HG02970 (cell line): ENCODE results near the gene AGXT2.

ENCODE experiments used
- ATAC-seq: cut with Tn5 transposase; IDR thresholded peaks from one replicate; pipeline ENCODE4 v1.9.1; 2021; ENCODE audit warnings: mild to moderate bottlenecking, moderate library complexity, moderate number of reproducible peaks; ENCODE audit not compliant: unreplicated experiment, low FRiP score

AGXT2 gene, protein sequence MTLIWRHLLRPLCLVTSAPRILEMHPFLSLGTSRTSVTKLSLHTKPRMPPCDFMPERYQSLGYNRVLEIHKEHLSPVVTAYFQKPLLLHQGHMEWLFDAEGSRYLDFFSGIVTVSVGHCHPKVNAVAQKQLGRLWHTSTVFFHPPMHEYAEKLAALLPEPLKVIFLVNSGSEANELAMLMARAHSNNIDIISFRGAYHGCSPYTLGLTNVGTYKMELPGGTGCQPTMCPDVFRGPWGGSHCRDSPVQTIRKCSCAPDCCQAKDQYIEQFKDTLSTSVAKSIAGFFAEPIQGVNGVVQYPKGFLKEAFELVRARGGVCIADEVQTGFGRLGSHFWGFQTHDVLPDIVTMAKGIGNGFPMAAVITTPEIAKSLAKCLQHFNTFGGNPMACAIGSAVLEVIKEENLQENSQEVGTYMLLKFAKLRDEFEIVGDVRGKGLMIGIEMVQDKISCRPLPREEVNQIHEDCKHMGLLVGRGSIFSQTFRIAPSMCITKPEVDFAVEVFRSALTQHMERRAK

DNA sequence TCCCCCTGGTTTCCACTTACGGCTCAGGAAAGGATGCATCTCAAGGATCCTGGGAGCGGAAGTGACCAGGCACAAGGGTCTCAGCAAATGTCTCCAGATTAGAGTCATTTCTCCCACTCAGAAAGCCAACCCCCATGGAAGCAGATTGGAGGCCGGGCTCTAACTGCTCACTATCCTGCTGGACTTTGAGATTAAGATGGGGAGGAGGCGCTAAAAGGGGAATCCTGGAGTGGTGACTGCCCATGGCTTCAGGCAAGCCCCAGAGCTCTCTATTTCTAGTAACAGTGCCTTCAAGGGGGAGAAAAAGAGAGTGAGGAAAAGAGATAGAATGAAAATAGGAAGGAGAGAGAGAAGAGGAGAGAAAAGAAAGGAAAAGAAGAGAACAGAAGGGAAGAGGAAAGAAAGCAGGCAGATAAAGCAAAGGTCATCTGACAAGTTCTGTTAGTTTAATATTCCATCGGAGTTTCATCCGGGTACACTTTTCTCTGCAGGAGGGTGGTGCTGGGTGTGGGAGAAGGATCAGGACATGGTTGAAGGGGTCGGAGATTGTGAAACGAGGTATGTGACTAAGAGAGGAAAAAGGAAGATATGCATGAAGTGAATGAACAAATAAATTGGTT, at the start of gene AGXT2:
Gene AGXT2 (minus strand): TSS at position 165 of the 620 bp plus-strand sequence. CDS start 57 bp downstream, at position 108.
- ATAC-seq, result no peak

DNA sequence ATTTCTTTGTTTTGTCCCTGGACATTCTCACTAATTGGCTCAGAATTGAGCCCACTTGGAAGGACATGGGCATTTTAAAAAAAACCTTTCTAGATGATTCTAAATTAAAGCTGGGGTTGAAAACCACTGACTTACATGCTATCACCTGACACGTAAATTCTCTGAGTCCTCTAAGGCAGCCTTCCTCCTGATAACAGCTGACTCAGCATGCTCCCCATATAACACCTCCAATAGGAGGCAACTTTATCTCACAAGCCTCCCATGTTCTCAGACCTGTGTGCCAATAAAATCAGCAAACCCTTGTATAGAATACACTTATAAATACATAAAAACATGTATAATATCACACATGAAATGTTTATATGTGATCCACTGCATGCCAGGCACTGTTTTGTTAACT, 49.2 kb upstream of the AGXT2 start:
- ATAC-seq, result no peak

DNA sequence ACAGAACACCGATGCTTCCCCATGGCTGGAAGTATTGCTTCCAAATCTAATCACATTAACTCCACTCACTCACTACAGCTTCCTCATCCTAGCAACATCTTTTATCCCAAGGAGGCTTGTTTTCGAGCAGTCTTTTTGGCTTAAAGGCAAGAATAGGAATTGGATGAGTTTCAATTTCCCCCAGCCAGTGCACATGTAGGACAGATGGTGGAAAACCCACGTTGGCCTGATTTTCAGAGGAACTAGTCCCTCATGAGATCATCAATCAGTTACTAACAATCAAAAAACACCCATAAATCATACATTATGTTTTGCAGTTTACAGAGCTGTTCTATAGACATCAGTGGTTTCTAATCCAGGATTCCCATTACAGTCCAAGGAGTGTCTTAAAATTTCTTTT, 48.5 kb upstream of the AGXT2 start:
- no peak for ATAC-seq

DNA sequence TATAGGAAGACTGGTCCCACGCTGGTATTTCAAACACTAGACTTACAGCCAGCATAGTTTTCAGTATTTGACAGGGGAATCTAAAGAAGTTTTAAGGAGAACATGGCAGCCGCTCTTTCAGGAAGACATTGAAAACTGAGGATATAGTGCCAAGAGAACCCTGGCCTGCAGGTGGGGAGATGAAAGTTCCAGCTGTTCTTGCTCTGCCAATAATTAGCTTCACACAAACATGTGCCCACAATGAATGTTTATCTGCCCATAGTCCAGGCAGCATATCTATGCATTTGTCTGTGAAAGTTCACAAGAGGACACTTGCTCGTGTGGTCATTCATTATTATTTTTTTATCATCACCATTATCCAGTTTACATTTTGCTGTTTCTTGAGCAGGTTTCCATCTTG, 47.6 kb upstream of the AGXT2 start:
- ATAC-seq, result no peak

DNA sequence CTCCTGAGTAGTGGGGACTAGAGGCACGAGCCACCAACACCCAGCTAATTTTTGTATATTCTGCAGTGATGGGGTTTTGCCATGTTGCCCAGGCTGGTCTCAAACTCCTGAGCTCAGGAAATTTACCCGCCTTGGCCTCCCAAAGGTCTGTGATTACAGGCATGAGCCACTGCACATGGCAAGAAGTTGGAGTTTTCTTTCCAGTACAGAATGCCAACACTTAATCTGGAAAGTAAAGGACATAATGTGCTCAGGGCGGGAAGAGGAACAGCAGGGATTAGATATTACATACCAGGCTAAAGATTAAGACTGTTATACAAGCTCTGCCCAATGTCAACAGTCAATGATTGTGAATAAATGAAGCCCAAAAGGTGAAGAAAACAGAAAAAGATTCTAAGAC, 47.2 kb upstream of the AGXT2 start:
- no peak for ATAC-seq

DNA sequence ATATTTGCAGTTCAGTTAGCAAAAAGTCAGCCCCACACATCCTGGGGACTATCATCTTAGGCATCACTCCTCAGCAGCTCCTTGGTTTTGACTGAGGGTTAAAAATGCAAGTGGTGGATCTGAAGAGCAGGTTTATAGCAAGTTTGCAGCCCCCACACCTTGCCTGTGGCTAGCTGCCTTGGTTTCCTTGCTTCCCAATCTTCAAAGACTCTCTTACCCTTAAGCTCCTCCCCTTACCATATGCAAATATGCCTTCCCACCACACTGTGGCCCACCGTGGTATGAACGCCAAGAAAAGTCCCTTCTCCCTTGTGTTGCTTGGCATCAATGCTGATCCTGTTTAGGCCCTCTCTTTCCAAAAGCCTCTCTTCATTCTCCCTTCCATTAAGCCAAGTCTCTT, 45.0 kb upstream of the AGXT2 start:
- ATAC-seq, result no peak

DNA sequence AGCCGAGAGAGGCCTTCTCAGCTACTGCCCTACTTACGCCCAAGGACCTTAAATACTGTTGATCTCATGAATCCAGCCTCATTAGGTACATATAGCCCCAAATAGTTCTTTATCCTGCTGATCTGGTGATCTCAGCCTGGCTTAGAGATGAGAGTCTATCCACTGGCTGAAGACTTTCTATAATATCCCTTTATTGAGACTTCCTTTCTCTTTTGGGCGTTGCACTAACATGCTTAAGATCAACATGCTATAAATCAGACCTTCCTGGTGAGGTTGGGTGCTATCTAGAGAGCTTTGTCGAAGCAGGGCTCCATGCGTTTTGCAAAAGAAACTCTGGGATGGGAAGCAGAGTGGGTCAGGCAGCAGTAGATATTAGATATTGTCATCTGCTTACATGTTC, 44.0 kb upstream of the AGXT2 start:
- no peak for ATAC-seq

DNA sequence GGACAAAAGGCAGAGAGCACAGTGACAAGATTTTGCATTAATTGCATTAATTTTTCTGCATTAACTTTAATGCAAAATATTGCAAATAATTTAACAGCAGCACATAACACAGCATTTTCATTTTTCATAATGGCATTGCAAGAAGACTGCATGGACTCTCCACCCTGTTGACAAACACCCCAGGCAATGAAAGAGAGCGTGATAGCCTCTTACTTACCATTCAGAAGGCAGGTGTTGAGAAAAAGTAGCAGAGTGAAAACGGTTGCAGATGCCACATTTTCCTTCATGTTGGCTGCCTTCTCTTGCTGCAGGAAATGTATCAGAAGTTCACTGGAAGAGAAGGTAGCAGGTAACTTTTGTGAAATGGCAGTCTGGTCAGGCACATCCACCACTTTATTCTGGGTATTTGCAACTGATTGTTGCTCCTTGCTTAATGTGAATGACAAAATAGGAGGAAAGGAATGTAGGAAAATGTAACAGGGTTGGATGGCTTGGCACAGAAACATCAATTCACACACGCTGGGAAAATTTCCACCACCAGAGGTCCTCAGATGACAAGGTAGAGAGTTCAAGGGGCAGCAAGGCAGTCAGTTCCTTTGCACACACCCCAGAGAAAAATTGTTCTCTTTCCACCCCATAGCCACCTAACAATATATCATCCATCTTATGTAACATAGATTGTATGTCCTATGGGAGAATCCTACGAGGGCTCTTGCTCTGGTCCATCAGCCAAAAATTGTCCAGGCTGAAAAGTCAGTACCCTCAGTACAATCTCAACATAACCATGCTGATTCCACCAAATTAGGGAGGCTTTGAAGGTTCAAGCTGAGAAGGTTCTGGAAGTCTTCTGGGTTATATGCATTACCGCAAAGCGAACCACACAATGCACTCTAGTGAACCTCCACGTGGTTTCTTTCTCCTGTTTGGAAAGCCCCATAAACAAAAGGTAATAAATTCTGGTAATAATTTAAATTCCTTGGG, 41.9 kb upstream of the AGXT2 start:
- no peak for ATAC-seq

DNA sequence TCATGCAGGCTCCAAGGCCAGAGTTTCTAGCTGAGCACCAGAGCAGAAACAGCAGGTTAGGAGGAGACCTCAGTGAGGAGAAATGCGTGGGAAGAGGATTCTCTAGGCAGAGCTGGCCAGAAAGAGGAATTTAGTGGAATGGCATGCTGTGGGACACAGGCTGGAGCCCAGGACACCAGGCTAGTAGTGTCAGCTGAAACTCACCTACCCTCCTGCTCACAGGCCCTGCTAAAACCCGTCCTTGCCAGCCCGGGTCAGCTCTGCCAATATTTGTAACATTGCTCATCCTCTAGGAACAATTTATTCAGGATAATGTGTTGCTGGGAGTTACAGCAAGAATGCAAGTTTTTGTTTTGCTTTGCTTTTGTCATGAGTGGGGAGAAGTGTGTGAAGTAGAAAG, 40.2 kb upstream of the AGXT2 start:
- no peak for ATAC-seq

DNA sequence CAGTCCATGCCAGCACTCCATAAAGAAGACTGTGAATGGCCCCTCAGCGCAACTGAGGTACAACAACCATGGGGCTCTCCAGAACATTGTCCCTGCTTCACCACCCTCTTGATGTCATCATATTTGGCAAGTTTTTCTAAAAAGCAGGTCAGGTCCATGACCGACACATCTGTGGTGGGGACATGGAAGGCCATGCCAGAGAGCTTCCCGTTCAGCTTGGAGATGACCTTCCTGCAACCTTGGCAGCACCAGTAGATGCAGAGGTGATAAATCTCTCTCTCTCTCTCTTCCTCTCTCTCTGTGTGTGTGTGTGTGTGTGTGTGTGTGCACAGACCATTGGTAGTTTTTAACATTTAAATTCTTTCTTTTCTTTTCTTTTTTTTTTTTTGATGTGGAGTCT, 35.4 kb upstream of the AGXT2 start:
- no peak for ATAC-seq

DNA sequence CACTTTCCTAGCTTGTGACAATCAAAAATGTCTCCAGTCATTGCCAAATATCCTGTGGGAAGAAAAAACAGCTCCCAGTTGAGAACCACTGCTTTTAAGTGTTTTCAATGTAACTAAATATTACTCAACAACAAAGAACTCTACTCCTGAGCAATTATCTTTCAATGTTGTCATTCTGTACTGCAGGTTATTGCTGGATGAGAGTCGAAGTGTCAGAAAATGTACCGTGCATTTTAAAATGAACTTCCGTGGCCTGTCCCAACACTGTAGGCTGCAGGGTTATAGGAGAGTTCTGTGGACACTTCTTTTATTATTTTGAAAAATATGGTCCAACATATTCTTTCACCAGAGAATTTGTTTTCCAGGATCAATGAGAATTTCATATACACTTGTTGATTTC, 34.8 kb upstream of the AGXT2 start:
- no peak for ATAC-seq

DNA sequence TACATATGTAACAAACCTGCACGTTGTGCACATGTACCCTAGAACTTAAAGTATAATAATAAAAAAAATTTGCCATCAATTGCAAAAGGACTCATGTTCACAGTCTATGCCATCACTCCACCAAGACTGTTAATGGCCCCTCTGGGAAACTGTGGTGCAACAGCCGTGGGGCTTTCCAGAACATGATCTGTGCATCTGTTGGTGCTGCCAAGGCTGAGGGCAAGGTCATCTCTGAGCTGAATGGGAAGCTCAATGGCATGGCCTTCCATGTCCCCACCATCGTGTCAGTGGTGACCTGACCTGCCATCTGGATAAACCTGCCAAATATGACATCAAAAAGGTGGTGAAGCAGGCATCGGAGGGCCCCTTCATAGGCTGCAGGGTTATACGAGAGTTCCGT, 33.4 kb upstream of the AGXT2 start:
- ATAC-seq, result no peak

DNA sequence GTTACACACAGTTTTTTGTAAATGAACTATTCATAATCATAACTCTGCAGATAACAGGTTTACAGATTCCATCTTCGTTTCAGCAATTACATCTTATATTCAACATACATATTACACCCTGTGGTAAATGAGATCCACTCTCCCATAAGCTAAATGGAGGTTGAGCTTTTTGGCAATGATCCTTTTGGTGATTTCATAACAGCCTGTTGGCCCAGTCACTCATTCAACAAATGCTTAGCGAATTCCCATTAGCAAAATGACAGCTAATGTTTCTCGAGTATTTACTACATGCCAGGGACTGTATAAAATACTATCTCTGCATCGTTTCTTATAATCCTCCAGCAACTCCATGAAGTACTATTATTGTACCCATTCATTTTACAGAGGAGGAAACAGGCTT, 25.4 kb upstream of the AGXT2 start:
- ATAC-seq, result no peak

DNA sequence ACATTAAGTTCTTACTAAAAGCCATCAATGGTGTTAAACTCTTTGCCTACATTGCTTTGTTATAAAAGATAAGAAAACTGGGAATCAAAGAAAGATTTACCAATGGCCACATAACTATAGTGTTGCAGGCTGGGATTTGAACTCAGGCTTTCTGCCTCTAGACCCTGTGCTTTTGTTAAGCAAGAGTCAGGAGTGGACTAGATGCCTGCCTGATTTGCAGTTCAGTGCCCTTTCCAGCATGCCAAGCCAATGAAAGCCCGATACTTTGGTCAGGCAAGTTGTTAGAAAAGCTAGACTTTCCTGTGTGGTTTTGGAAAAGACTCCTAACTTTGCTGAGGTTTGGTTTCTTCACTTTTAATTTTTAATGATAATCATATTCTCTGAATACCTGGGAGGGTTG, 21.4 kb upstream of the AGXT2 start:
- no peak for ATAC-seq

DNA sequence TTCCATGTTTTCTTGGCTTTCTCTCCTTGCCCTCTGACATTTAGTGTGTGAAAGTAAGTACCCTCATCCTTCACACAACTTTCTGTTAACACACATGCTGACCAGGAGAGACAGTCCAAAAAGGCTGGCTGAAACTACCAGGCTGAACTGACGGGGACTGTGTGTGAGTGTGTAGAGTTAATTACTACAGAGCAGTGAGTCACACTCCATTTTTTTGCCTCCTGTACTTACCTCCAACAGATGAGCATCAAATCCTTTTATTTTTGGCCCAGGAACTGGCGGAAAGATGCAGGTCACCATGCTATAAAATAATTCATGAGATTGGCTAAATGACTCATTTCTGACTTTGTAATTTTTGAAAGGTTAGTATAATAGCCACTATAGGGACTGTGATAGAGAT, 20.2 kb upstream of the AGXT2 start:
- no peak for ATAC-seq

DNA sequence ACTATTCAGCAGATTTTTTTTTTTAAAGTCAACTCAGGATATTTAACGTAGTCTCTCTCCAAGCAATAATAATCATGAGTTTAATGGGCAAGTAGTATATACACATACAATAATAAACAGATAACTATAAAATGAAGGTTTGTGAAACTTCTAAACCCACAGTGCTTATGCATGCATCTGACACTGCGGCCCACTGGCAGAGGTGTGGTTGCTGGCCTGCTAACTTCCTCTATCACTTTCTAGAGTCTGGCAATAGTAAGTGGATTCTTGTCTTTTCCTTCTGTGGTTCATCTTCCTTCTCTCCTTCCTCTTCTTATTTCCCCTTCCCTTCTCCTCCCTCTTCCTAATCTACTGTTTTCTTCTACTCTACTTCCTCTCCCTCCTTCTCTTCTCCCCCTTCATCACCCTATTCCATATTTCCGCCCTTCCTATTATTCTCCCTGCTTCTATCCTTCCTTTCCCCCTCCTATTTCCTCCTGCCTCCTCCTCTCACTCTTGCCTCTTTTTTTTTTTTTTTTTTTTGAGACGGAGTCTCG, 18.6 kb upstream of the AGXT2 start:
- ATAC-seq, result no peak

DNA sequence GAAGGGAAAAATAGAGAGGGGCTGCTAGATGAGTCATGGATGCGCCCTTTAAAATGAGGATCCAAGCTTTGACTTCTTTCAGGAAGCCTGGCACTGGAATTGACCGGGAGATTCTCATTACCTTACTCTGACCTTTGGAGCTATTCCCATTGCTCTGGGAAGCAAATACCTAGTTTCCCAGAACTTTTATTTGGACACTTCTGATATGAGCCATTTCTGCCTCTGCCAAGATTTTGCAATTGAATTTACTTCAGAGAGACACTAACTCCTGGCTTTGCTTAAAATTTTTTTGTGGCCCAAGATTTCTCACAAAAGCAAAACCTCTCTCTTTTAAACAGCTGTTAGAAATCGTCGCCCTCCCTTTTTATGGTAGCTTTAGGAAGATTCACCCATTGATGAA, 15.7 kb upstream of the AGXT2 start:
- no peak for ATAC-seq

DNA sequence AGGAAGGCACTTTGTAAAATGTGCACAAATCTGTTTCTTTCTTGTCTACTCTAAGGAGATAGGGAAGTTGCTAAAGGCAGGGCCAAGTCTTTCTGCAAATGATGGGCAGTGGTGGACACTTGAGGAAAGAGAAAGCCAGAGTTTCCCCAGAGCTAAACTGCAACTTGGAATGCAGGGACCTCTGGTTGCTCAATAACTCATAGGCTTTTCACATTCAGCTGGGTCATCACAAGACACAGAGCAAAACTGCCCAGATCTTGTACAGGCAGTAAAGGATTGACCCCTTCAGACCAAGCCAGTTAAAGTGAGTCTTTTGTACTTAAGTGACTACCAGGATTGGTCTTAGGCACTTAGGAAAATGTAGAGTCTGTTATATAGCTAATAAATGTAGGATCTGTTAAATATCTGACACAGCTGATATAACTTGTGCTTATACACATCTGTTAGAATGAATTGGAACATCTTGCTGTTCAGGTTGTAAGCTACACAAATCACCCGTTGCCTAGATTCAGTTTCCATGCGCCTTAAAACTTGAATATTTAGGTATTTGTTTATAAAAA, 13.5 kb upstream of the AGXT2 start:
- no peak for ATAC-seq

DNA sequence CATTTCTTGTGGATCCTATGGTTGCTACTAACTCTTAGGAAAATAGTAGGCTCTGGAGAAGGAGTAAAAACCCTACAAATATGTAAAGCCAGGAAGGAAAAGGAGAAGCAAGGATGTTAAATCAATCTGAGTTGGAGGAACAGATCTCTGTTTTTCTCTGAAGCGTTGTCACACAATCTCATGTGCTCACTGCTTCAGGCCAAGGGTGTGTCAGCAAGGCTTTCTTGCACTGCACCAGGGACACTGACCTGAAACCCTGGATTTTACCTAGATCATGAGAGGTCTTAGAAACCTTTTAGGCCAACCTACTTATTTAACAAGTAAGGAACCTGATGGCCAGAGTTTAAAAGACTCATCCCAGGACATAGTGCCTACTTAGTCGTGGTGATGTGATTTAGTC, 12.5 kb upstream of the AGXT2 start:
- ATAC-seq, result no peak

DNA sequence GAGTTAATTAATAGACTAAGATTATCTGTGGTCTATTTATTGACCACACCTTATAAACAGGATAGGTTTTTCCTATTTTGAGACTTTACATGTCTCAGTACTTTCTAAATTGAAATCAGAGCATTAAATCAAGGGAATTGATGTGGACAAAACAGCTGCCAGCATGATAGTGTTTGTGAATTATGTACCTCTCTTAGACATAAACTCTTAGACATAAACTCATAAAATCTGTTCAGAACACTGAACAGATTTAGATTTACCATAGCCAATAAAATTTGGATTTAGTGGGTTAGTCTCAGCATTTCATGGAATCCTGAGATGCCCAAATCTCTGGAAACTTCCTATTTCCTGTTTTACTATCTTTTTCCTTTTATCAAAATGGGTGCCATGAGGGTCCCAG, 11.5 kb upstream of the AGXT2 start:
- no peak for ATAC-seq
